Renal pelvis (tissue), 4 donors: ENCODE measurements around the gene S100A12. TPM values are rescaled to one million over a fixed set of nuclear protein-coding genes. Genes with fewer than 3 reads are reported as not detected.

Experiments used
- DNase-seq: peaks from one replicate; pipeline ENCODE4 v3.0.0-alpha.2; 2013
- polyA plus RNA-seq, 3 donors: library from polyadenylated mRNA; unstranded; fragments of 120-200 nt; gene quantifications; one replicate each; pipeline ENCODE4 v1.2.1, GENCODE V29; 2013; ENCODE audit not compliant: insufficient read length in 3 of 3

Gene S100A12
- polyA plus RNA-seq, 3 donors, result 1.1 to 2.5 (median 1.6) TPM

- DNase-seq, result no peak
Observed at GRCh38 chr1:153337980-153338853, 37.2 kb downstream of the S100A12 start.

- no peak for DNase-seq
Observed at GRCh38 chr1:153336650-153337049, 38.8 kb downstream of the S100A12 start.

GRCh38 chr1:153333902-153334301 lies 41.5 kb downstream of the S100A12 start:
- DNase-seq, result no peak

- DNase-seq, result no peak
Observed at GRCh38 chr1:153324912-153325311, 50.5 kb downstream of the S100A12 start.

Other genes with a start within 250 kb of the S100A12 start
- gene SPRR2G, start 224.7 kb downstream of the S100A12 start, polyA plus RNA-seq, result not detected
- not detected for gene LELP1, start 172.2 kb downstream of the S100A12 start, polyA plus RNA-seq
- not detected for gene PRR9, start 158.0 kb downstream of the S100A12 start, polyA plus RNA-seq
- under 1 TPM in 1 of 3 donors, not detected in 2; 0.07 TPM for gene LORICRIN, start 115.9 kb downstream of the S100A12 start, polyA plus RNA-seq
- gene PGLYRP3, start 62.7 kb downstream of the S100A12 start, polyA plus RNA-seq, result not detected
- not detected for gene PGLYRP4, start 26.8 kb downstream of the S100A12 start, polyA plus RNA-seq
- gene S100A9, start 17.8 kb downstream of the S100A12 start, polyA plus RNA-seq, result 10 to 100 TPM in 2 of 3 donors, 1 to 10 TPM in 1; 9.1 to 27.1 (median 20.4) TPM
- 10 to 100 TPM in 2 of 3 donors, 1 to 10 TPM in 1; 5.3 to 17.8 (median 14.4) TPM for gene S100A8, start 15.5 kb upstream of the S100A12 start, polyA plus RNA-seq
- gene S100A7A, start 40.9 kb upstream of the S100A12 start, polyA plus RNA-seq, result not detected
- gene S100A7, start 85.0 kb upstream of the S100A12 start, polyA plus RNA-seq, result under 1 TPM in 1 of 3 donors, not detected in 2; 0.98 TPM
- gene S100A6, start 160.4 kb upstream of the S100A12 start, polyA plus RNA-seq, result 100 to 1,000 TPM; 208 to 240 (median 221) TPM
- gene S100A5, start 165.3 kb upstream of the S100A12 start, polyA plus RNA-seq, result 1 to 10 TPM; 1.1 to 1.4 (median 1.2) TPM
- gene S100A4, start 170.2 kb upstream of the S100A12 start, polyA plus RNA-seq, result 10 to 100 TPM; 31.7 to 34.9 (median 31.7) TPM
- under 1 TPM in 1 of 3 donors, not detected in 2; 0.19 TPM for gene S100A3, start 173.6 kb upstream of the S100A12 start, polyA plus RNA-seq
- 1 to 10 TPM; 5.8 to 7.9 (median 6.8) TPM for gene S100A2, start 190.2 kb upstream of the S100A12 start, polyA plus RNA-seq
- gene S100A16, start 237.5 kb upstream of the S100A12 start, polyA plus RNA-seq, result 100 to 1,000 TPM; 108 to 123 (median 116) TPM
- gene S100A14, start 240.7 kb upstream of the S100A12 start, polyA plus RNA-seq, result 10 to 100 TPM; 17.2 to 19.6 (median 18.9) TPM